Tongue (tissue), 2 donors: ENCODE data around the gene XCL1. TPM values are rescaled to one million over a fixed set of nuclear protein-coding genes. Genes with fewer than 3 reads are reported as not detected.

Experiments
- DNase-seq: peaks from one replicate; pipeline ENCODE4 v3.0.0-alpha.2; 2015
- total RNA-seq: library from RNA; depleted of rRNA; stranded (reverse); fragments of >200 nt; gene quantifications from one replicate; pipeline ENCODE4 v1.2.3, GENCODE V29; 2014

The XCL1 gene
- total RNA-seq, 1 donor from 2014 or later = not detected

DNA sequence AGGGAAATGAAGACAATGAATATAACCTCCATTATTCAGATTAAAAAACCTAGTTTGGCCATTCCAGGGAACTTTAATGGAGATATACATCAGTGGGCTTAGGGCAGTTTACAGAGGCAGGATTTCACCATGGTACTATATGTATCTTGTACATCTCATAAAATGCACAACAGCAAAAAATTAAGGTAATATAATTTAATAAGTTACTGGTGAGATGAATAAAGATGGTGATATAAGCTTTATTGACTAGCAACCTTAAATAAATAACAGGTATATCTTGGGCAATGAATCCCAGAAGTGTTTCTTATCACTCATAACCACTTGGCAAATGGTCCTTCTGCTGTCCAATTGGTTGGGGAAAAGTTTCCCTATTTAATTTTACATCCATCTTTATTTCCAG, 29.0 kb downstream of the XCL1 start:
- DNase-seq = no peak

DNA sequence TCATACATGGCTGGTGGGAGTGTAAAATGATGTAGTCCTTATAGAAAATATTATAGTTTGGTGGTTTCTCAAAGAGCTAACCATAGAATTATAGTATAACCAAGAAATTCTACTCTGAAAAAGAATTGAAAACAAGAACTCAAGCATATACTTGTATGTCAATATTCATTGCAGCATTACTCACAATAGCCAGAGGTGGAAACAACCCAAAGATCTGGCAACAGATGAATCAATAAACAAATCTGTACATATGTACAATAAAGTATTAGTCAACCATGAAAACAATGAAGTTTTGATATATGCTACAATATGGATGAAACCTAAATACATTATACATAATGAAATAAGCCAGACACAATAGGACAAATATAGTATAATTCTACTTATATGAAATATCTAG, 29.7 kb downstream of the XCL1 start:
- DNase-seq = no peak

DNA sequence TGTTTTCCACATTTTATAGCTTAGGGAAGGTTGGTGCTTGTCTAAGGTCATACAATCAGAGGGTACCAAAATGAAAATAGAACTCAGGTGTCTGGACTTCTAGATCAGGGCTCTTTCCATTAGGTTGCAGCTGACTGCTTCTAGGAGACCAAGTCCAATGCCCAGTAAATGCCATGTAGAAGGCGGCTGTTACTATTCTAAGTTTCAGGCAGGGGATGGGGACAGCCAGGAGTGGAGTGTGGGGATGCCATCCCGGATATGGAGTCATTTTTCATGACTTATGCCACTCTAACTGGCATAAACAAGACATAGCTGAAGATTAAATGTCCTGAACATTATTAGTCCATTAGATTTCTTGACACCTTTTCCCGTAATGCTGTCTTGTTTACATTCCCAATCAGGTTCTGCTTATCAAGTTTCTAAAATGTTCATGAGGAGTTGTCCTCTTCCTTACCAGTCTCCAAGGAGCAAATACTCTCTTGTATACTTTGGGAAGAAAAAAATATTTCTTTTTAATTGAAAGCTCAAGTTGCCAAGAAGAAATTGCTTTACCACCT, 31.5 kb downstream of the XCL1 start:
- DNase-seq = peak; percentile 19

GRCh38 chr1:168608796-168609715, 32.7 kb downstream of the XCL1 start:
- DNase-seq = peak; percentile 68

DNA sequence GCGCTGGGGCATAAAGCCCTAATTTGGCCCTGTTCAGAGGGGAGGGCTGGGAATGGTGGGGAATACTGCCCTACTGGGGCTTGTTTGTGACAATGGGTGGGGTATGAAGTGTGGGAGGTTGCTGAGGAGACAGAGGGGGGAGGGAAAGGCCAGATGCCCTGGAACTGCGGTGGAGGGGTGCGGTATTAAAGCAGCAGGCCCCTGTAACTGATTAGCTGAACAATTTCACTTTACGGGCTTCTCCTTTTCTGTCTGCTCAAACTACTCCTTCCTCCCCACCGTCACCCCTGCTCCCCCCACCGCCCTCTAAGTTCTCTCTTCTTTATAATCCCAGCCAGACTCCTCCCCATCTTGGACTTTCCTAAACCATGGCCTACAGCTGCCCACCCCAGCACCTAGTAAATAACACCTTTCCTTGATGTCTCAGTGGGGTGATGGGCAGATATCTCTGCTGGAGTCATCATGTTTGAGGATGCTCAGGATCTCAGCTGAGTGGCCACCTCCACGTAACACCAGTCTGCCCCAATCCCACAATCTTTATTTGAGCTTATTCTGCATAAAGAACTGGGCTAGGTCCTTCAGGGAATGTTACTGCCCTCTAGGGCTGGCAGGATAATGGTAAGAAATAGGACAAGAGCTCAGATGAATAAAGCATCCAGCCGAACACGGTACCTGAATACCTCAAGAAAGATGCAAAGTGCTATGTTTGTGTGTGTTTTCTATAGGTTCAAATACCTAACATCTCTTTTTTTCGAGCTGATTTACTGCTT, 33.5 kb downstream of the XCL1 start:
- no peak for DNase-seq

- DNase-seq = peak; percentile 25
Observed at GRCh38 chr1:168613038-168613451, 36.6 kb downstream of the XCL1 start.

DNA sequence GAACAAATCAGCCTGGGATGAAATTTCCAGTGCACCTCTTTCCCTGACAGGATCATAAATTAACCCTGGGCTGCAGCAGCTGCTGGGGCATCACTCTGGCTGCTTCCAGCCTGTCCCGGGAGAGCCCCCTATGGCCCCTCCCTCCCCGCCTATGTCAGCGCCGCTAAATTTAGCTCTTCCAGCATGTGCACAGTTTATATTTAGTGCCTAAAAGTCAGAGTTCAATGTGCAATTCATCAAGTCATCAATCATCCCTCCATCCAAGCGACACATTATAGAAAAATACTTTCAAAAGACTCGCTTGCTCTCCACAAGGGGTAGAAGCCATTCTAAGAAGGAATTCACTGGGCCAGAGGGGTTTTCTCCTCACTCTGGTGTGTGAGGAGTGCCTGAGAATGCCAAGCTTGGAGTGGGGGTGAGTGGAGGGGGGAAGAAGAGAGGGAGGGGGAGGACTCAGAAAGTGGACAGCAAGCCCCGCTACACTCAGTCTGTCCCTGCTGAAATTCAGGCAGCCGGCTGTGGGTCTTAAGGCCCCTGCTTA, 37.4 kb downstream of the XCL1 start:
- DNase-seq = peak; percentile 83

DNA sequence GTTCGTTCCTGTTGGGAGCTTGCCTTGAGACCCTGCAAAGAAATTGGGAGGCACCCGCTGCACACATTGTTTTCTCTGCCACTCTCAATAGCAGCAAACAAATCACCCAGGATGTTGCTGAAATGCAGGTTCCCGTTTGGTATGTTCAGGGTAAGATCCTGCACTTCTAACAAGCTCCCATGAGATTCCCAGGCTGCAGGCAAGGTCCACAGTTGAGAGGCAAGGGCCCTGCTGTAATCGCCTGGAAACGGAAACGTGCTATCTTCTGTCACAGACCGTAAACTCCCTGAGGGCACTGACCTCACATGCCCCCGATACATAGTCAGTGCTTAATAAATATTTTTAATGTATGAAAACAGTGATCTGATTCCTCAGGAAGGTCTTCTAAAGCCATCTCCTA, 37.8 kb downstream of the XCL1 start:
- no peak for DNase-seq

GRCh38 chr1:168615965-168616364, 39.6 kb downstream of the XCL1 start:
- DNase-seq = no peak

- no peak for DNase-seq
Observed at GRCh38 chr1:168617974-168618750, 41.8 kb downstream of the XCL1 start.

- DNase-seq = no peak
Observed at GRCh38 chr1:168618886-168619285, 42.5 kb downstream of the XCL1 start.

DNA sequence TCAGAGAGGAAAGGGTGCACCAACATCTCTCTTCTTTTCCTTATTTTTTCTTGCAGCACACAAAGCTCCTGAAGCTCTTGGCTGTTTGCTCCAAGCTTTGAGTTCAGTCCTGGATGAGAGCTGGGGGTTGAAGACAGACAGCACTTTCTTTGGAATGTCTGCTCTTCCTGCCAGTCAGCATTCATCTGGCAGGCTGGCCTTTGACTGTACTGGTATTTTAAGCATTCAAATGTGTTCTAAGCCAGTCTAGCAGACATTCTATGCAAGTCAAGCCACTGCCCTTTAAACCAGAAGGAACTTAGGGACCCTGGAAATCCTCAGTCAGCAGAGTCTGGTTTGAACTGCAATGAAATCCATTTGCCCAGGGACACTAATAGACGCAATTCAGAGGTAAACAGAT, 45.0 kb downstream of the XCL1 start:
- DNase-seq = peak; percentile 51

DNA sequence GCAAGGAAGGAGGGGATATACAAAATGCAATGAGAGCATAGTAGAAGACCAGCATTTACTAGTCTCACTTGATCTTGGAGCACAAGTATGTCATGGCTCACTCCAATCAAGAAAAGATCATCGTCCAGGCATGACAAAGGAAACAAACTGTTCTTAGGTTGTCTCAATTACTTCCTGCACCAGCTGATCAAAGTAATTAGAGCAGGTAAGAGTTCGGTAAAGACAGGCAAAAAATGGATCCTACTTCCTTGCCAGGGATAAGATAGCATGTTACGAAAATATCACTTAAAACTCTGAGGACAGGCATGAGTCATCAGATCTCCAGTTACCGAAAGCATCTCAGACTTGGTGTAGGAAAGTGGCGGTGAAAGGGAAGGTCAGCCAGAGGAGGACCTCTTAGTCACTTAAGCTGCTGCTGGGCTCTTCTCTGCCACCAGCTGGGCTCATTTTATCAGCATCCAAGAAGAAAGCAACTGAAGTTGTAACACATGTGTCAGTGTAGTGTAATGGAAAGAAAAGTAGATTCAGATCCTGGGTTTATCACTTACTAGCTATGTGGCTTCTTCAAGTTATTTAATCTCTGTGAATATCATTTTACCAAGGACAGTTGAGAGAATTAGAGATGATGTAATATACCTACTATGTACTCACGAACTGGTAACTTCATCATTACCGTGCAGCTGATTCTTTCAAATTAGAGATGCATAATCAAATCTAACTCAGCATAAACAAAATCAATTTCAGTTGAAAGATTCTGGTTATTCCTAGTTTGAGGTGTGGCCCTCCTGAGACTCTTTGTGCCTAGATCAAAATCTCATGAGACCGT, 46.8 kb downstream of the XCL1 start:
- peak; percentile 68 for DNase-seq

DNA sequence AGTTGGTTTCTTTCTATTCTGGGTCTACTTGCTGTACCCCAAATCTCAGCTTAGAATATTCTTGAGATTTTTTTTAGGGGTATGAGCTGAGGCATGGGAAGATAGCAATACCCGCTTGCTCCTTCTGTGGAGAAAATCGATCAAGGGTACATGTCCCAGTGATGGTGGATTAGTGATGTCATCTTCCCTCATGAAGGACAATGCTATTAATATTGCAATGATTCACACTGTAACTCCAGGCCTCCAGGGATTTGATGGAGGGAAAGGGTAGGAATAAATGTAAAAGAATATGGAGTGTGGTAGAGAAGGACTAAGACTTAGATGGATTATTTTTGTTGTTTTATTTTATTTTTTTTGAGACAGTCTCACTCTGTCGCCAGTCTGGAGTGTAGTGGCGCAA, 47.4 kb downstream of the XCL1 start:
- DNase-seq = no peak

- DNase-seq = no peak
Observed at GRCh38 chr1:168626326-168626725, 49.9 kb downstream of the XCL1 start.

DNA sequence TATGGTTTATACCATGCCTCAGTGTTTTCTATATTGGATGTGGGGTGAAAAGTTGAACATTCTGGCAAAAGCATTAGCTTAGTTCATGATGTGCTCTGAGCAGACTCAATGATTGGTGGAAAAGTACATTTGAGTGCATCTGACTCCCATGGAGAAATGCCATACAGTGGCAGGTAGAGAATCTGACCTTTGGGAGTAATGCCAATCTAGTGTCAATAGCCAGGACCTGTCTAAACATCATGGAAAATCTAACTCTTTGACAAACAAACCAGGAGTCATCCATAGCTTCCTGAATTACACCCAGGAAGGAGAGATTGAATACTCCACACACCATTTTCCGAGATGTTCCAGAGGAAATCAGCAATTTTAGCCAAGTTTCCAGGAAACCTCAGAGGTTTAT, 51.0 kb downstream of the XCL1 start:
- no peak for DNase-seq

- no peak for DNase-seq
Observed at GRCh38 chr1:168628807-168629206, 52.4 kb downstream of the XCL1 start.

- DNase-seq = no peak
Observed at GRCh38 chr1:168629466-168629865, 53.1 kb downstream of the XCL1 start.
